Measurements from ENCODE around the gene SLC9A2. TPM values are rescaled to one million over a fixed set of nuclear protein-coding genes. Genes with fewer than 3 reads are reported as not detected.

The SLC9A2 gene
- total RNA-seq, 1 experiment from 2014 or later = 0.09 TPM

GRCh38 chr2:102724016-102724490 lies 104.7 kb downstream of the SLC9A2 start:
- CTCF ChIA-PET = interaction anchor here (0.7 to 1.2 kb wide), 2 partner anchors 9 to 29 kb away, joined by 3 to 4 read pairs; no protein-coding TSS in a partner anchor
- POLR2A ChIA-PET = no interaction called here
- DNase-seq (ENCODE audit: unreplicated experiment) = no peak
- H3K9me3 Mint-ChIP-seq (ENCODE audit: unreplicated experiment) = no peaks in the 10 kb centered on the region
- TF ChIP-seq CTCF (IDR thresholded peaks at IDR 0.05; ENCODE audit: unreplicated experiment) = no peak
- peaks cover 59% of the 10 kb centered on the region for H3K36me3 Mint-ChIP-seq (ENCODE audit: insufficient read depth, unreplicated experiment)
- H3K27me3 Mint-ChIP-seq (ENCODE audit: insufficient read depth, unreplicated experiment) = no peaks in the 10 kb centered on the region
- no peak overlapping the region for H3K27ac Mint-ChIP-seq (ENCODE audit: low read depth, unreplicated experiment)
- no peak overlapping the region for H3K4me3 Mint-ChIP-seq (ENCODE audit: unreplicated experiment)
- H3K4me1 Mint-ChIP-seq (ENCODE audit: insufficient read depth, unreplicated experiment) = no peaks in the 10 kb centered on the region
- intact Hi-C loops (cut with micrococcal nuclease) = no loop called here
- BruUV-seq (replicated peaks) = no TSS peak

- no peak overlapping the region for H3K27ac Mint-ChIP-seq (ENCODE audit: low read depth, unreplicated experiment)
- no TSS peak for BruUV-seq (replicated peaks)
- peaks cover 63% of the 10 kb centered on the region for H3K36me3 Mint-ChIP-seq (ENCODE audit: insufficient read depth, unreplicated experiment)
- no peaks in the 10 kb centered on the region for H3K9me3 Mint-ChIP-seq (ENCODE audit: unreplicated experiment)
- no peak overlapping the region for H3K4me3 Mint-ChIP-seq (ENCODE audit: unreplicated experiment)
- CTCF ChIA-PET = interaction anchor here (0.7 to 1.2 kb wide), 2 partner anchors 9 to 29 kb away, joined by 3 to 4 read pairs; no protein-coding TSS in a partner anchor
- no peaks in the 10 kb centered on the region for H3K27me3 Mint-ChIP-seq (ENCODE audit: insufficient read depth, unreplicated experiment)
- POLR2A ChIA-PET = no interaction called here
- no peak for DNase-seq (ENCODE audit: unreplicated experiment)
- H3K4me1 Mint-ChIP-seq (ENCODE audit: insufficient read depth, unreplicated experiment) = no peaks in the 10 kb centered on the region
- intact Hi-C loops (cut with micrococcal nuclease) = no loop called here
- no peak for TF ChIP-seq CTCF (IDR thresholded peaks at IDR 0.05; ENCODE audit: unreplicated experiment)
Observed at GRCh38 chr2:102724553-102724952, 105.2 kb downstream of the SLC9A2 start.

GRCh38 chr2:102726128-102727087 lies 107.1 kb downstream of the SLC9A2 start:
- no peaks in the 10 kb centered on the region for H3K27me3 Mint-ChIP-seq (ENCODE audit: insufficient read depth, unreplicated experiment)
- peaks cover 62% of the 10 kb centered on the region for H3K36me3 Mint-ChIP-seq (ENCODE audit: insufficient read depth, unreplicated experiment)
- DNase-seq (ENCODE audit: unreplicated experiment) = no peak
- intact Hi-C loops (cut with micrococcal nuclease) = no loop called here
- H3K4me3 Mint-ChIP-seq (ENCODE audit: unreplicated experiment) = no peak overlapping the region
- ChIA-PET CTCF (interaction anchor here (1.9 kb wide), 1 partner anchor 27 kb away, joined by 6 read pairs; no protein-coding TSS in a partner anchor), POLR2A (no interaction called here)
- H3K9me3 Mint-ChIP-seq (ENCODE audit: unreplicated experiment) = no peaks in the 10 kb centered on the region
- TF ChIP-seq CTCF (IDR thresholded peaks at IDR 0.05; ENCODE audit: unreplicated experiment) = no peak
- no peak overlapping the region for H3K27ac Mint-ChIP-seq (ENCODE audit: low read depth, unreplicated experiment)
- no TSS peak for BruUV-seq (replicated peaks)
- H3K4me1 Mint-ChIP-seq (ENCODE audit: insufficient read depth, unreplicated experiment) = no peaks in the 10 kb centered on the region

DNA sequence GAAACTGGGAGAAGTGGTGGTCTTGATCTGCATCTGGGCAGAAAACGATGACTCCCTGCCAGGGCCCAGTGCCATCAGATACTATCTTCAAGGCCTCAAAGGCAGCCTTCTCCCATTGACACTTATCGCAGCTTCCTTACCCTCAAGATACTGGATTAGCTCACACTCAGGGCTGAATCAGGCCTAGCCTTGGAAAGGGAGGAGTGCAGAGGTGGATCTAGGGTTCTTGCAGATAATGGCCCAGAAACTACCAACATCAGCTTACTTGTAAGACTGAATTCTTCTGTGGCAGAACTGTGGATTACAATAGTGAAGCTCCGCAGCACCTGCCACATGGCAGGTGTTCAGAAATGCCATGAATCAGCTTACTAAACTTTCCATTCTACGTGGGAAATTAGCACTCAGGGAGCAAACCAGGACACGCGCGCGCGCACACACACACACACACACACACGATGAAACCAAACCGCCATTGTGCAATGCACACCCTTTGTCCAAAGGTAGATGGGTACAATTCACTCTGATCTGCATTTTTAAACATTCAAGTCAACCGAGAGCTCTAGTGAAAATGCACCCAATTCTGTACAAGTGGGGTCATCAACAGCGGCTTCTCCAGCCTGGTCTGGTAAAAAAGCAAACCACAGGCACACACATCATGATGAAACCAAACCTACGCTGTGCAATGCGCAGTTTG lies 116.2 kb downstream of the SLC9A2 start:
- peaks cover 14% of the 10 kb centered on the region for H3K4me1 Mint-ChIP-seq (ENCODE audit: insufficient read depth, unreplicated experiment)
- H3K27ac Mint-ChIP-seq (ENCODE audit: low read depth, unreplicated experiment) = no peak overlapping the region
- TF ChIP-seq CTCF (IDR thresholded peaks at IDR 0.05; ENCODE audit: unreplicated experiment) = no peak
- DNase-seq (ENCODE audit: unreplicated experiment) = peak; percentile 4
- H3K9me3 Mint-ChIP-seq (ENCODE audit: unreplicated experiment) = no peaks in the 10 kb centered on the region
- BruUV-seq (replicated peaks) = no TSS peak
- peak overlapping the region; percentile 89 for H3K4me3 Mint-ChIP-seq (ENCODE audit: unreplicated experiment)
- peaks cover 14% of the 10 kb centered on the region for H3K36me3 Mint-ChIP-seq (ENCODE audit: insufficient read depth, unreplicated experiment)
- POLR2A ChIA-PET = no interaction called here
- intact Hi-C loops (cut with micrococcal nuclease) = no loop called here
- CTCF ChIA-PET = interaction anchor here (0.6 to 1.2 kb wide), 6 partner anchors 17 to 1540 kb away, joined by 3 to 5 read pairs (median 4); no protein-coding TSS in a partner anchor
- H3K27me3 Mint-ChIP-seq (ENCODE audit: insufficient read depth, unreplicated experiment) = no peaks in the 10 kb centered on the region

Measured in MCF 10A (cell line).